SH-SY5Y (cell line): ENCODE results near the gene SPG7.

Experiments
- GATA2 ChIP-seq: IDR thresholded peaks from 2 replicates; pipeline ENCODE4 v1.6.1; 2011; ENCODE audit warnings: mild to moderate bottlenecking, low read depth, low read length
- GATA3 ChIP-seq: IDR thresholded peaks from 2 replicates; pipeline ENCODE4 v1.6.1; 2011; ENCODE audit warnings: low read depth, mild to moderate bottlenecking, low read length, moderate library complexity

DNA sequence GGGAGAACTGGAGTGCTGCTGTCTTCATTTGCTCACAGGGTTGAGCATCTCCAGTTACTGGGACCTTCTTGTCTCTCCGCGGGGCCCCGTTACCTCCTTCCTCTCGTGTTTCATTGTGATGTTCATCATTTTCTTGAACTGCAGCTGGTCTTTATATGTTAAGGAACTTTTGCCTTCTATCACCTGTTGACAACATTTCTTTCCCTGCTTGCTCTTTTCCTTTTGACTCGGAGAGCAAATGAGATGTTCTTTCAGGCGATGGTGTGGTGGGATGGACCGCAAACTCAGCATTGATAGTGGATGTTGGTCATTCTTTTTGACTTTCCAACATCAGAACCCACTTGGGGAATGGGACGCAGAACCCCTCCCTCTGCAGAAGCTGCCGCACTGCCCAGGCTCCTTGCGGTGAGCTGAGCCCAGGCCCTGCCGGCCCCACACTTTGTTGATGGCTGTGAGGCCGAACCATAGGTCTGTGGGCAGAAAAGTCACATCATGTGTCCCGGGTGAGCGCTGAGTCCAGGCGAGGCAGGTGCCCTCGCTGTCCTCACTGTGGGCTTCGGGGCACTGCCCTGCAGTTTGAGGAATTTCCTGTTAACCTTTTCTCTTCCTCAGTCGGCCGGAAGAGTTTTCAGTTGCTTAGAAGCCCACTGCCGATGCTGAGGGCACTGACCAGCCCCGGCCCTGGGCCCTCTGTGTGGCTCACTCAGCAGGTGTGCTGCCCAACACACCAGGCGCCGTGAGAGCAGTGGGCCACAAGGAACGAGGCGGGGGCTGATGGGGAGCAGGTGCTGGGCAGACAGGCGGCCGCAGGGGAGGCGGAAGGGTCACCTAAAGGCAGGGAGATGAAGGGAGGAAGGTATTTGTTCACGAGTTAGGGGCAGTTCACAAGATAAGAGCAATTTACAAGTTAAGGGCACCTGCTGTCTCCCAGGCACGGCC lies 59.7 kb downstream of the SPG7 start:
- TF ChIP-seq GATA2 (no peak), GATA3 (no peak)
